WTC11 (cell line): Measurements from ENCODE around the gene IL1RAPL2.

Experiments used
- AR ChIP-seq: fragments of 250-450 bp; sonication (Bioruptor Pico); IDR thresholded peaks from 2 replicates; pipeline ENCODE4 v1.9.0; 2021; ENCODE audit warnings: mild to moderate bottlenecking
- CREB1 ChIP-seq: sonication (generic); formaldehyde crosslinking; IDR thresholded peaks from 2 replicates; pipeline ENCODE4 v1.8.0; 2023; ENCODE audit warnings: mild to moderate bottlenecking, missing genetic modification reagents
- CREM ChIP-seq: sonication (generic); formaldehyde crosslinking; IDR thresholded peaks from 2 replicates; pipeline ENCODE4 v1.8.1; 2022; ENCODE audit warnings: mild to moderate bottlenecking, missing genetic modification reagents, moderate library complexity
- CTCF ChIP-seq: fragments of 200-600 bp; IDR thresholded peaks from 2 replicates; pipeline ENCODE4 v1.8.0; 2022; ENCODE audit warnings: antibody characterized with exemption
- E2F1 ChIP-seq: sonication (generic); formaldehyde crosslinking; IDR thresholded peaks from 2 replicates; pipeline ENCODE4 v1.8.0; 2022; ENCODE audit warnings: mild to moderate bottlenecking, missing genetic modification reagents
- ETV6 ChIP-seq: sonication (generic); formaldehyde crosslinking; IDR thresholded peaks from 2 replicates; pipeline ENCODE4 v1.8.1; 2022; ENCODE audit warnings: mild to moderate bottlenecking, missing genetic modification reagents
- GRHL2 ChIP-seq: fragments of 250-450 bp; sonication (Bioruptor Pico); IDR thresholded peaks from 2 replicates; pipeline ENCODE4 v1.8.0; 2022; ENCODE audit warnings: mild to moderate bottlenecking, moderate library complexity; ENCODE audit not compliant: insufficient replicate concordance, severe bottlenecking
- MAX ChIP-seq: sonication (generic); formaldehyde crosslinking; IDR thresholded peaks from 2 replicates; pipeline ENCODE4 v1.8.0; 2022; ENCODE audit warnings: mild to moderate bottlenecking, missing genetic modification reagents
- NFYB ChIP-seq: sonication (generic); formaldehyde crosslinking; conservative IDR thresholded peaks from 2 replicates; pipeline ENCODE4 v1.8.0; 2022; ENCODE audit warnings: low read depth, missing genetic modification reagents
- SMAD4 ChIP-seq: sonication (generic); formaldehyde crosslinking; IDR thresholded peaks from 2 replicates; pipeline ENCODE4 v1.8.0; 2022; ENCODE audit warnings: mild to moderate bottlenecking, missing genetic modification reagents
- SOX15 ChIP-seq: fragments of 250-450 bp; sonication (Bioruptor Pico); IDR thresholded peaks from 2 replicates; pipeline ENCODE4 v1.9.0; 2021; ENCODE audit warnings: mild to moderate bottlenecking
- TCF7 ChIP-seq: sonication (generic); formaldehyde crosslinking; IDR thresholded peaks from 2 replicates; pipeline ENCODE4 v1.8.0; 2022; ENCODE audit warnings: mild to moderate bottlenecking, low read depth, missing genetic modification reagents, moderate library complexity
- ZNF317 ChIP-seq: sonication (generic); formaldehyde crosslinking; IDR thresholded peaks from 2 replicates; pipeline ENCODE4 v1.8.1; 2023; ENCODE audit warnings: low read depth, mild to moderate bottlenecking, moderate library complexity, missing genetic modification reagents, borderline replicate concordance
- TF ChIP-seq, protein P1 (sequence below): sonication (generic); formaldehyde crosslinking; IDR thresholded peaks from 2 replicates; pipeline ENCODE4 v1.8.1; 2022; ENCODE audit warnings: missing genetic modification reagents, borderline replicate concordance

DNA sequence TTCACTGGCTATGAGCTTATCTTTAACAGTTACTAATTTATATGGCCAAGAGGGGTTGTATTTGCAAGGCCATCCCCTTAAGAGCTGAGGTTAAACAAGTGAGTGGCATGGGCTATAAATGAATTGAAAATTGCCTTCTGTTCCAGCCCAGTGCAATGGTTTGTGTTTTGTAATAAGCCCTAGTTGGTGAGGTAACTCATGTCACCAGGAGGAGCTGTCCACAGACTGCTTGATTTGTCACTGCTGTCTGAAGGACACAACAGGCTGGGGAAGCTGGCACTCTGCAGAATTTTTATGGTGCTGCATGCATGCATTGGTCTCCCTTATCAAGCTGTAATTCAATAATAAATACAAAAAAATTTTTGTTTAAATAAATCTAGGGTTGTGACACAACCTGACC, 223.8 kb downstream of the IL1RAPL2 start:
- TF ChIP-seq NFYB (CRISPR knock-in tag) (no peak), SOX15 (CRISPR knock-in tag) (no peak), CTCF (no peak), SMAD4 (no peak), TCF7 (CRISPR knock-in tag) (no peak), ETV6 (CRISPR knock-in tag) (no peak), ZNF317 (CRISPR knock-in tag) (no peak), E2F1 (CRISPR knock-in tag) (no peak), CREB1 (CRISPR knock-in tag) (no peak), GRHL2 (no peak), MAX (CRISPR knock-in tag) (no peak), AR (CRISPR knock-in tag) (no peak), CREM (CRISPR knock-in tag) (no peak)
- TF ChIP-seq, protein P1, sequence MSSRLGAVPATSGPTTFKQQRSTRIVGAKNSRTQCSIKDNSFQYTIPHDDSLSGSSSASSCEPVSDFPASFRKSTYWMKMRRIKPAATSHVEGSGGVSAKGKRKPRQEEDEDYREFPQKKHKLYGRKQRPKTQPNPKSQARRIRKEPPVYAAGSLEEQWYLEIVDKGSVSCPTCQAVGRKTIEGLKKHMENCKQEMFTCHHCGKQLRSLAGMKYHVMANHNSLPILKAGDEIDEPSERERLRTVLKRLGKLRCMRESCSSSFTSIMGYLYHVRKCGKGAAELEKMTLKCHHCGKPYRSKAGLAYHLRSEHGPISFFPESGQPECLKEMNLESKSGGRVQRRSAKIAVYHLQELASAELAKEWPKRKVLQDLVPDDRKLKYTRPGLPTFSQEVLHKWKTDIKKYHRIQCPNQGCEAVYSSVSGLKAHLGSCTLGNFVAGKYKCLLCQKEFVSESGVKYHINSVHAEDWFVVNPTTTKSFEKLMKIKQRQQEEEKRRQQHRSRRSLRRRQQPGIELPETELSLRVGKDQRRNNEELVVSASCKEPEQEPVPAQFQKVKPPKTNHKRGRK (CRISPR knock-in tag), result no peak
